Subcutaneous adipose tissue (tissue), 4 donors: ENCODE data around the gene REST. TPM values are rescaled to one million over a fixed set of nuclear protein-coding genes. Genes with fewer than 3 reads are reported as not detected.

Experiments
- total RNA-seq, 4 donors: library from RNA; depleted of rRNA; stranded (reverse); fragments of >200 nt; gene quantifications; one replicate each; pipeline ENCODE4 v1.1.0, GENCODE V29; 2016
- TF ChIP-seq, protein P1 (sequence below): fragments of 450-650 bp; IDR thresholded peaks from one replicate; pipeline ENCODE4 v1.5.1; 2016; ENCODE audit warnings: low read depth, mild to moderate bottlenecking, control low read depth, antibody characterized with exemption, moderate library complexity

REST gene
- total RNA-seq, 4 donors from 2014 or later = 25.1 to 37.2 (median 32.1) TPM

DNA sequence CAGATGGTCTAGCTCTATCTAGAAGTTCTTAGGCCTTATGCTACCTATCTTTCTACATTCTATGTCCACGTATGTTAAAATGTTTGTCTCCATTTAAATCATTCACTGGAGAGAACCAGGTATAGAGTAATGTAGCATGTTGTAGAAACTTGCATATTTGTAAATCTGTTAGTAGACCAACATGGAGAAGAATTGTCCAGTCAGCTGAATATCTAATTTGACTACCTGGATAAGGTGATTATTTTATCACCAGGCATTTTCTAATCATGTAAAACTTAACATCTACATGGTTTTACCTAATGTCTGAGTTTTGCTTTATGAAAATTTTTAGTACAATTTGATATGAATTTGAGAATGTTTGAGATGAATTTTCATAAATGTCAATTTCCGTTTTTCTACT, 19.5 kb downstream of the REST start:
- TF ChIP-seq, protein P1, sequence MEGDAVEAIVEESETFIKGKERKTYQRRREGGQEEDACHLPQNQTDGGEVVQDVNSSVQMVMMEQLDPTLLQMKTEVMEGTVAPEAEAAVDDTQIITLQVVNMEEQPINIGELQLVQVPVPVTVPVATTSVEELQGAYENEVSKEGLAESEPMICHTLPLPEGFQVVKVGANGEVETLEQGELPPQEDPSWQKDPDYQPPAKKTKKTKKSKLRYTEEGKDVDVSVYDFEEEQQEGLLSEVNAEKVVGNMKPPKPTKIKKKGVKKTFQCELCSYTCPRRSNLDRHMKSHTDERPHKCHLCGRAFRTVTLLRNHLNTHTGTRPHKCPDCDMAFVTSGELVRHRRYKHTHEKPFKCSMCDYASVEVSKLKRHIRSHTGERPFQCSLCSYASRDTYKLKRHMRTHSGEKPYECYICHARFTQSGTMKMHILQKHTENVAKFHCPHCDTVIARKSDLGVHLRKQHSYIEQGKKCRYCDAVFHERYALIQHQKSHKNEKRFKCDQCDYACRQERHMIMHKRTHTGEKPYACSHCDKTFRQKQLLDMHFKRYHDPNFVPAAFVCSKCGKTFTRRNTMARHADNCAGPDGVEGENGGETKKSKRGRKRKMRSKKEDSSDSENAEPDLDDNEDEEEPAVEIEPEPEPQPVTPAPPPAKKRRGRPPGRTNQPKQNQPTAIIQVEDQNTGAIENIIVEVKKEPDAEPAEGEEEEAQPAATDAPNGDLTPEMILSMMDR = no peak

DNA sequence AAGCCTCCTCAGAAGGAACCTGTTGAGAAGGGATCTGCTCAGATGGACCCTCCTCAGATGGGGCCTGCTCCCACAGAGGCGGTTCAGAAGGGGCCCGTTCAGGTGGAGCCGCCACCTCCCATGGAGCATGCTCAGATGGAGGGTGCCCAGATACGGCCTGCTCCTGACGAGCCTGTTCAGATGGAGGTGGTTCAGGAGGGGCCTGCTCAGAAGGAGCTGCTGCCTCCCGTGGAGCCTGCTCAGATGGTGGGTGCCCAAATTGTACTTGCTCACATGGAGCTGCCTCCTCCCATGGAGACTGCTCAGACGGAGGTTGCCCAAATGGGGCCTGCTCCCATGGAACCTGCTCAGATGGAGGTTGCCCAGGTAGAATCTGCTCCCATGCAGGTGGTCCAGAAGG, 22.9 kb downstream of the REST start:
- TF ChIP-seq, protein P1 = no peak

DNA sequence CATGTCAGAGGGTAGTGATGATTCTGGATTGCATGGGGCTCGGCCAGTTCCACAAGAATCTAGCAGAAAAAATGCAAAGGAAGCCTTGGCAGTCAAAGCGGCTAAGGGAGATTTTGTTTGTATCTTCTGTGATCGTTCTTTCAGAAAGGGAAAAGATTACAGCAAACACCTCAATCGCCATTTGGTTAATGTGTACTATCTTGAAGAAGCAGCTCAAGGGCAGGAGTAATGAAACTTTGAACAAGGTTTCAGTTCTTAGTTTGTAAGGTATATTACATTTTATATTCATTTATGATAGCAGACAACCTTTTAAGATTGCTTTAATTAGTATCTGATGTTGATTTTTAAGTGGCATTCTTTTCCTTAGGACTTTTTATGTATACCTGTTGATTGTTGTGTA, 24.2 kb downstream of the REST start:
- TF ChIP-seq, protein P1 = no peak

DNA sequence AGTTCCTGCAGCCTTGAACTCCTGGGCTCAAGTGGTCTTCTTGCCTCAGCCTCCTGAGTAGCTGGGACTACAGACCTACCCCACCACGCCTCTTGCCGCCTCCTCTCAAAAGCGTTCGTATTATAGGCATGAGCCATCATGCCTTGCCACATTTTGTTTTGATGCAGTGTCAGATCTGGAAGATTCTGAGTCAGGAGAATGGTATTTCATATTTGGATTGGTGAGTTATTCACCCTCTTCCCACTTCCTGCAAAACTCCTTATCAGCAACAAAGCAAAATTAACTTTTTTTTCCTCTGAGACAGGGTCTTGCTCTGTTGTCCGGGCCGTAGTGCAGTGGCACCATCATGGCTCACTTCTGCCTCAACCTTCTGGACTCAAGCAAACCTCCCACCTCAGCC, 29.6 kb downstream of the REST start:
- TF ChIP-seq, protein P1 = no peak

DNA sequence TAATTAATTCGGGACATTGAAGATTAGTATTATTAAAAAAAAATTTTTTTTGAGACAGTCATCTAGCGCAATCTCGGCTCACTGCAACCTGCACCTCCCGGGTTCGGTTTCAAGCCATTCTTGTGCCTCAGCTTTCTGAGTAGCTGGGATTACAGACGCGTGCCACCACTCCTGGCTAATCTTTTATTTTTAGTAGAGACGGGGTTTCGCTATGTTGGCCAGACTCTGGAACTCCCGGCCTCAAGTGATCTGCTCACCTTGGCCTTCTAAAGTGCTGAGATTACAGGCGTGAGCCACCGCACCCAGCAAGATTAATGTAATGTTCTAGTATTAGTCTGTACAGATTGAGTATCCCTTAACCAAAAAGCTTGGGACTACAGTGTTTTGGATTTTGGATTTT, 32.7 kb downstream of the REST start:
- TF ChIP-seq, protein P1 = no peak

DNA sequence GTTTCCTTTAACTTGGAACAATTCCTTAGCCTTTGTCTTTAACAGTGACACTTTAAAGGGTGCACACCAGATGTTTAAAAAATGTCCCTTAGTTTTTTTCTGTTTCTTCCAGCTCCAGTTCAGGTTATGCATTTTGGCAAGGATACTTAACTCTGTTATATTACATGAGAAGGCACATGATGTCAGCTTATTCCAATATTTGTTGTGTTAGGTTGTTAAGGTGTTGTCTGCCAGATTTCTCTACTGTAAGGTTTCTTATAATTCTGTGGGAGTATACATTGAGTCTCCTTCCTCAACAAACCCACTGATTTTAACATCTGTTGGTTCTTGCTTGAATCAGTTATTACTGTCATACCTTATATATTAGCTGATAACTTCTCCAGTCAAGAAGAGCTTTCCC, 33.3 kb downstream of the REST start:
- TF ChIP-seq, protein P1 = no peak

DNA sequence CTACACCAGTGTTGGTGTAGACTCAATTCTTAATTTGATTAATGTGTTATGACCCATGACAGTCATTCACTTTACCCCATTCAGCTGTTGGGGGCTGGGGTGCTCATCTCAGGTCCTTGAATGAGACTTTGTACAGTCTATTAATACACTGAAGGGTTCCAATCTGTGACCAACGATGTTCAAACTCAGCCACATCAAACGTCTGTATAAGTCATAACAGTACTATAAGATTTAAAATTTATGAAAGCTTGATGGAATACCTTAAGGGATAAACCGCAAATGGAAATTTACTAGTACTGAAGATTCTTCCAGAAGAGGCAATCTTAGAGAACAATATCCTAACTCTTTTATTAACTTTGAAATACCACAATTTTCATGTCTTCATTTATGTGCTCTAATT, 33.7 kb downstream of the REST start:
- TF ChIP-seq, protein P1 = no peak
